ENCODE results near the gene STK36. TPM values are rescaled to one million over a fixed set of nuclear protein-coding genes. Genes with fewer than 3 reads are reported as not detected.

Gene STK36
- polyA plus RNA-seq, 3 donors: 65.8 to 113 (median 107) TPM

DNA sequence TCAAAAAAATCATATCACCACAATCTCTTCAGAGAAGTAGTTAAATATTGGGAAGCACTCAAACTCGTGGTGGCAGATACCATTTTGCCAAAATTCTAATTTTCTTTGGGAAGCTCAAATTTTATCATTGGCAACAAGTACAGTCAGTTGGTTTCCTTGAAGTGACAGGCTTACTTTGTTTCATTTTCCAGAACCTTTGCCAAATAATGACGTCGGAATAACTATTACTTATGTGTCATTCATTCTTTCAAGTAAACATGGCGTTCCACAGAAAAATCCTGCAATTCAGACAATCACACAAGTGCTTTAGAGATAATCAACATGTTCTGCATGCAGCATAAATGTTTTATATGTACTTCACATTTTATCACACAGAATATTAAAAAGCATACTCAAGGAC is 44.2 kb downstream of the STK36 start:
- DNase-seq: no peak

DNA sequence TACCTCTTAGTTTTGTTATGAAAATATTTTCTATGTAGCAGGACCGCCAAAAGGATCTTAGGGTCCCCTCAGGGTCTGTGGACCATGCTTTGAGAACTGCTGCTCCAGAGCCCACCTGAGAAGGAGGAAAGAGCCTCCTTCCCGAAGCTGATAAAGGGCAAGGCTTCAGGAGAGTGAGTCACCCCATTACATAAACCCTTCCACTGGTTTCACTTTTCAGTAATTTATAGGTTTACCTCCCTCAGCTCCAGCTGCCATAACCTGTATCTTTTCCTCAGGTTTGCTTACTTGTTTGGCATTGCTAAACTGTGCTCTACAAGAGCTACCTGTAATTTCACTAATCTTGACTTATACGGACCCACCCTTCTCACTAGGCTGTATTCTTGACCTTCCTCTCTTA is 45.4 kb downstream of the STK36 start:
- no peak for DNase-seq

DNA sequence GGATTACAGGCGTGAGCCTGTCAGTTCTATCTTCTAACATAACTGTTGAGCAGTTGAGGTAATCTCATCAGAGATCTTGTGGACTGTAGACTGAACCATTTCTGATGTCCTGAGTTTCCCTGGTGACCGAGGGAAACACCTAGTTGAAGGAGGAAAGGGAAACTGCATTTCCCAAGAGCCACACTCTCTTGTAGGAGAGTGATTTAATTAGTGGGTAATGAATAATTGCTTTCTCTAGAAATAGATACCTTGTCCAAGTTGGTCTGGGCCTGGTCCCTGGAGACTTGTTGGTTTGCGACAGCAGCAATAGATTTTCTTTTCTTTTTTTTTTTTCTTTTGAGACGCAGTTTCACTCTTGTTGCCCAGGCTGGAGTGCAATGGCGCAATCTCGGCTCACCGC is 46.2 kb downstream of the STK36 start:
- no peak for DNase-seq

DNA sequence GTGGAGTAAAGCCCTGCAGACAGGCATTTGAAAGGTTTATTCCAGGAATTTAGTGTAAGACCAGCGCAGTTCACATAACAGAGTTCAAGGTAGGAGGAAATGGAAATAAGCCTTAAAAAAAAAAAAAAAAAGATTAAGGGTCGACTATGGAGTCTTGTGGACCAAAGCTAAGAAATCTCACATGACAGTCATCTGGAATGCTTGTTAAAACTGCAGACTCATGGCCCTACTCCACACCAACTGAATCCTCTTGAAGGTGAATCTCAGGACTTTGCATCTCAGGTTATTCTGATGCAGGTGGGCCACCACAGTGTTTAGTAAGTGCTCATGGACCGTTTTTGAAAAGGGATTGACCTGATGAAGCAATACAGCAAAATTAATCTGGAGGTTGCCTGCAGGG is 47.6 kb downstream of the STK36 start:
- no peak for DNase-seq

DNA sequence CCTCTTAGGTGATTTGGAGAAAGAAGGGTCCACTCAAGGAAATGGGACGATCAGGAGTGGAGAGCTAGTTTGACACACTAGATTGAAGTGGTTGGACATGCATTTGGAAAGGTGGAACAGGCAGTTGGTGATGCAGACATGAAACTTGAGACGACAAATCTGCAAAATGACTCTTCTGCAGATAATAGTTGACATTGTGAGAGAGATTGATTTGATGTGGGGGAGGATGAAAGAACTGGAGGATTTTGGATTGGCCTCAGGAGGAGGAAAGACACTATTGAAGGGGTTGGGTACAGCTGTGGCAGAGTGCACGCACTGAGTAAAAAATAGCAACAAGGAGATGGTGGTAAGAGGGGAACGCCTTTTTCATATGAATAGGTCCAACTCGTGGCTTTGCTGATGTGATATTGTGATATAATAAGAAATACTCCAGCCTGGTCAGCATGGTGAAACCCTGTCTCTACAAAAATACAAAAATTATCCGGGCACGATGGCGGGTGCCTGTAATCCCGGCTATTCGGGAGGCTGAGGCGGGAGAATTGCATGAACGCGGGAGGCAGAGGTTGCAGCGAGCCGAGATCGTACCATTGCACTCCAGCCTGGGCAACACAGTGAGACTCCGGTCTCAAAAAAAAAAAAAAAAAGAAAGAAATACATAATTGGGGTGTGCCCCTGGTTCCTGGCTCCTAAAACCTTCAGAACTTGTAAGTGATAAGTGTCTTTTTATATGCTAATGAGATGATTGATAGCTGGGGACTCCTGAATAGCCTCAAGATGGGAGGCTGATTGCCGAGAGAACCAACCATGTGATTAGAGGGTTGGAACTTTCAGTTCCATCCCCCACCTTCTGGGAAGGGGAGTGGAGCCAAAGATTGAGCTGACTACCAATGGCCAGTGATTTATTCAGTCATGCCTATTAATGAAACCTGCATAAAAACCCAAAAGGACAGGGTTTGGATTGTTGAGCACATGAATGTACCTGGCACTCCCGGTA is 48.5 kb downstream of the STK36 start:
- no peak for DNase-seq

DNA sequence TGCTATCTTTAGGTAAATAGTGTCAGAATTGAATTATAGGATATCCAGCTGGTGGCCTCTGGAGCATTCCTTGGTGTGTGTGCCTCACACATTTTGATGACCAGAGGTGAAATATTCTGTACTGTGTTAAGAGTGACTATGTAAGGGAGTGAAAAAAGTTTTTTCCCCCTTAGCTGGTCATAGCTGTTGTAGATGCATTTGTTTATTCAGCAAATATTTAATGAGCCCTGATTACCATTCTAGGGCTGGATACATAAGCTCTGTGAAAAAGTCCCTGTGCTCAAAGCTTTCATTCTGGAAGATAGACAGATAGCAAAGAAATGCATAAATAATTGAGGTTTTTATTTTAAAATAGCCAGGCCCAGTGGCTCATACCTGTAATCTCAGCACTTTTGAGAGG is 49.6 kb downstream of the STK36 start:
- DNase-seq: no peak

DNA sequence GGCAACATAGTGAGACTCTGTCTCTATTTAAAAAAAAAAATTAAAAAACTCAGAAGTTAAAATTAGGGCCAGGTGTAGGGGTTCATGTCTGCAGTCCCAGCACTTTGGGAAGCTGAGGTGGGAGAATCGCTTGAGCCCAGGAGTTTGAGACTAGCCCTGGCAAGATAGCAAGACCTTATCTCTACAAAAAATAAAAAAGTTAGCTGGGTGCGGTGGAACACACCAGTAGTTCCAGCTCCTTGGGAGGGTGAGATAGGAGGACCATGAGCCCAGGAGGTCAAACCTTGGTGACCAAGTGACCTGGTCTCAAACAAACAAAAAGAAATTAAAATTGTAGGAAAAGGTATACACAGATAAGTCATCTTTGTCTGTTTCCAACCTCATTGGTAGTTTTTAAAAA is 50.0 kb downstream of the STK36 start:
- DNase-seq: no peak

DNA sequence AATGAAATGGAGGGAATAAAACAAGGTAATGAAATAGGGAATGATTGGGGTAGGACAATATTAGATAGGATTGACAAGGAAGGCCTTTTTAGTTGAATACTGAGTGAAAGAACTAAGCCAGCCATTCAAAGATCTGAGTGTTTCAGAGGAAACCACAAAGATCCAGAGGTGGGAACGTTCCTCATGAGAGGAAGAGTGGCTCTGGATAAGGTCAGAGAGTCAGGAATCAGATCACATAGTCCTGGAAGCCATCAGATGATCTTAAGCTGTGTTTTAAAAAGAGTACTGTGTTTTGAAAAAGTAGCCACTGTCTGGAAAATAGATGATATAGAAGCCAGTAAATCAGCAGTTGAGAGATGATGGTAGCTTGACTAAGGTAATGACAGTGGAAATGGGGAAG is 50.5 kb downstream of the STK36 start:
- no peak for DNase-seq

DNA sequence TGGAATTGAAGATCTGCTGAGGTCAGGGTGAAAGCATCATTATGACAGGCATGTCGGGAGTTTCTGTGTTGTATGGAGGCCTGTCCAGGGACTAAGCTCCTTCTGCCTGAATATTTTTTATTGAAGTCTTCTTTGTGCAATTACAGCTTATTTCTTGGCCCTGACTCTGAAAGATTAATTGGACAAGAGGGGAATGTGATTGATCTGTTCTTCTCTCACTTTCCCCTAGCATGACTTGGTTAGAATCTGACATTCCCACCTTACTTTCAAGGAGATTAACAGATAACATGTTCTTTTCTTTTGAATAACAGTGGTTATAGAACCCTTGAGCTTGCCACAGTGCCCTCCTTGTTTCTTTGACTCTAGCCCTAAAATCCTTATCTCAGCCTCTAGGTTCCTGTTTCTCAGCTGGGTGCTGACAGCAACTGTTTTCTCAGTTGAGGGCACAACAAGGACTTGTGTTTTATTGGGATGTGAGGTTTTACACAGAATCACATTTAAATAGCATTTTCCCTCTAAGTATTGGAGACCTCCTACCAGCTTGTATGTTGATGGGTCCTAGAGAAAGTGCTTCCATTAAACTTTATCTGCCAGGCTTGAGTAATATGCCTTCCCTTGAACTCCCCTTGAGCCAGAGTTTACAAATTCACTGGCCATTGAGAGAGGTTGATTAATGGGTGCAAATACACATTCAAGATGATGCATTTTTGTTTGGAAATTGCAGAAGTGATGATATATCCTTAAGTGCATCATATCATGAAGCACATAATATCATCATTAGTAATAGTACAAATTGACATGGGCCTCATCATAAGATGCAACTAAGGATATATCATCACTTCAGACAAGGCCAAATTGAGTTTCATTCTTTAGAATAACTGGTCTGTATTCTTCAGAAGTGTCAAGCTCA is 51.2 kb downstream of the STK36 start:
- no peak for DNase-seq

DNA sequence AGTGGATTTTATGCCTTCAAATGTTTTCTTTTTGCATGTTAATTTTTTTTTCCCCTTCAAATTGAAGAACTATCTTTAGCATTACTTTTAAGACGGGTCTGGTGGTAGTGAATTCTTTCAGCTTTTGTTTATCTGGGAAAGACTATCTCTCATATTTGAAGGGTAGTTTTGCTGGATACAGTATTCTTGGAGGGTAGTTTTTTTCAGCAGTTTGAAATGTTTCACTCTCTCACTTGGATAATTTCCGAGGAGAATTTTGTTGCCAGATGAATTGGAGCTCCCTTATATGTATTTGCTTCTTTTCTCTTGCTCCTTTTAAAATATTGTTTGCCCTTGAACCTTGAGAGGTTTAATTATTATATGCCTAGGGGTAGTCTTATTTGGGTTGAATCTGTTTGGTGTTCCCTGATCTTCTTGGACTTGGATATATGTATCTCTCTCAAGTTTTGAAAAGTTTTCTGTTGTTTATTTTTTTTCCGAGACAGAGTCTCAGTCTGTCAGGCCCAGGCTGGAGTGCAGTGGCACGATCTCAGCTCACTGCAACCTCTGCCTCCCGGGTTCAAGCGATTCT is 54.2 kb downstream of the STK36 start:
- no peak for DNase-seq

DNA sequence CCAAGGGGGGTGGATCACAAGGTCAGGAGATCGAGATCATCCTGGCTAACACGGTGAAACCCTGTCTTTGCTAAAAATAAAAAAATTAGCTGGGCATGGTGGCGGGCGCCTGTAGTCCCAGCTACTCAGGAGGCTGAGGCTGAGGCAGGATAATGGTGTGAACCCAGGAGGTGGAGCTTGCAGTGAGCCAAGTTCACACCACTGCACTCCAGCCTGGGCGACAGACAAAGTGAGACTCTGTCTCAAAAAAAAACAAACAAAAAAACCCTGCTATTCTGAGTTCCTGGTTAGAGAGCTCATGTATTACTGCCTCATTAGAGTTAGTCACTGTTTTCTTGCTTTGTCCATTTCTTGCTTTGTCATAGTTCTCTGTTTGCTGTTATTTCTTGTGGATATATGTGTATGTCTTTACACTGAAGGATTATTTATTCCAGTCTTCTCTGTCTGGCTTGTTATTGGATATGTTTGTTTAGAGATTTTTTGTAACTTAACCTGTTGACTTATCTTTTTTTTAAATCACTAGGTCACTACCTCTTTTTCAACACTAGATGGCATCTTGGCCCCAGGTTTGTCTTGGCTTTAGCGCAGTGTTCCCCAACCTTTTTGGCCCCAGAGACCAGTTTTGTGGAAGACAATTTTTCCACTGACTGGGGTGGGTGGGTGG is 55.7 kb downstream of the STK36 start:
- no peak for DNase-seq

DNA sequence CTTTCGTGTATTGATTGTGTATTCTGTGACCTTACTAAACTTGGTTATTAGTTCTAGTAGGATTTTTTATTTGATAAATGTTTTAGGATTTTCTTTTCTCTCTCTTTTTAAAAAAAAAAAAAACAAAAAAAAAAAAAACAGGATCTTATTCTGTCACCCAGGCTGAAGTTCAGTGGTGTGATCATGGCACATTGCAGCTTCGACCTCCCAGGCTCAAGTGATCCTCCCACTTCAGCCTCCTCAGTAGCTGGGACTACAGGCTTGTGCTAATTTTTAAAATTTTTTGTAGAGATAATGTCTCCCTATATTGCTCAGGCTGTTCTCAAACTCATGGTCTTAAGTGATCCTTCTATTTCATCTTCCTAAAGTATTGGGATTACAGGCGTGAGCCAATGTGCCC is 57.8 kb downstream of the STK36 start:
- DNase-seq: no peak

DNA sequence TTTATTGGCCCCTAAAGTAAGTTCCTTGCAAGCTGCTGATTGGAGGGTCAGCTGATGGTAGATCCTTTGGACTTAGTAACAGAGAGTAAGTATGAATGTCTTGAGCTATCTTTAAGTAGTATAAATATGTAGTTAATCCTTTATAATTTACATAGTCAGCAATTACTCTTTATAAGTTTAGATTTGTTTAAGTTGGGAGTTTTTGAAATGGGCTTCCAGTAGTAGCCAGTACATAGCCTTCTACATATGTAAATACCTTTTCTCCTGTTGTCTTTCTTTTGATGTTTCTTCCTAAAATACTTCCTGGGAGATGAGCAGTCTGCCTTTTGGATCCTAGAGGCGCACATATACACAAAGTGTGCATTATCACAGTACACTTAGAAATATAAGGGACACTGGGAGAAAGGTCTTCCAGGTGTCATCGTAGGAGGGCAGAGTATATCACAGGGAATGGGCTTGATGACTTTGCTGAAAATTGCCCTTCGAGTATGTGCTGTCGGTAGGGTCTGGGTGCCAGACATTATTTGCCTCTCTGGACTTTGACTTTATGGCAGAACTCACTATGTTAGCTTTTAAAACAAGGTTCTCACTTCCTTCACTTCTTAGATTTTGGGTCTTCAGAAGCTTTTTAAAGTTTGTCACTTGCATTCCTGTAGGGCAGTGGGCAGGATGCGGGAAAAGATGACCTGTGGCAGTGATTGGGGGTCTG is 60.3 kb downstream of the STK36 start:
- no peak for DNase-seq

DNA sequence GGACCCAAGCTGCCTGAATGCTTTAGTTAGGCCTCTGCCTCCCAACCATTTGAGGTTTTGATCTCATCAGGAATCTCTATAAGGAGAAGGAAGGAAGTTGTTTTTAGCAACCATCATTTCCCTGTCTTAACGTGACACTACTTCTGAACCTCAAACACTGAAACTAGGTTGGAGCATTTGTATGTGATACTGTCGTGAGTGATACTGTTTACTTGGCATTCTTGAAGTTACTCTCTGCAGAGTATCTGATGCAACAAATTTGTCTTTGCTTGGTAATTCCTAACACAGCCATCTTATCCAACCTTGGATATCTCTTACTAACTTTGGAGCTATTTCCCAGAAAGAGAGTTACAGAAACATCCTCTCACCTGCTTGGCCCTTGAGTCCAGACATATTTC is 60.9 kb downstream of the STK36 start:
- no peak for DNase-seq

DNA sequence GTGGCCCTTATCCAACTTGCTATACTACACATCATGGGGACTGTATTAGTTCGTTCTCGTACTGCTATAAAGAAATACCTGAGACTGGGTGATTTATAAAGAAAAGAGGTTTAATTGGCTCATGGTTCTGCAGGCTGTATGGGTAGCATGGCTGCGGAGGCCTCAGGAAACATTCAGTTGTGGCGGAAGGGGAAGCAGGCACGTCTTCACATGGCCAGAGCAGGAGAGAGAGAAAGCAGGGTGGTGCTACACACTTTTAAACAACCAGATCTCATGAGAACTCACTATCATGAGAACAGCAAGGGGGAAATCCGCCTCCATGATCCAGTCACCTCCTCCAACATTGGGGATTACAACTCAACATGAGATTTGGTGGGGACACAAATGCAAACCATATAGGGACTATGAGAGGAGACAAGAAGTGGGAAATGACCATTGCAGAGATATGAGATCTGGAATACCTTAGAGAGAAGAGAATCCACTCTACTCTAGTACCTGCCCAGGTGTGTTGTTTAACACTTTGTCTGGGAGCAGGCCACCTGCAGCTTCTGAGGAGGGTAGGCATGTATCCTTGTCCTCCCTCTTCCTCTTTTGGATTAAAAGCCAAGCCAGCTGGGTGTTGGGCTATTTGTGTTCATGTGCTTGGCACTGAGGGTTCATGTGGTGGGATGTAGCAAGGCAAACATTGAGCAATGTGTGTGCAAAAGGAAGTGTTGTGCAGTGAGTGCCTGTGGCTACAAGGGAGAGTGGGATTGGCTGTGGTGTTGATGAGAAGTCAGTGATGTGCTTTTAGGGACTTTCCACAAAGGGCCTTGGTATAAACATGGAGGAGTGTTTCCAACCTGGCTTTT is 61.5 kb downstream of the STK36 start:
- no peak for DNase-seq

DNA sequence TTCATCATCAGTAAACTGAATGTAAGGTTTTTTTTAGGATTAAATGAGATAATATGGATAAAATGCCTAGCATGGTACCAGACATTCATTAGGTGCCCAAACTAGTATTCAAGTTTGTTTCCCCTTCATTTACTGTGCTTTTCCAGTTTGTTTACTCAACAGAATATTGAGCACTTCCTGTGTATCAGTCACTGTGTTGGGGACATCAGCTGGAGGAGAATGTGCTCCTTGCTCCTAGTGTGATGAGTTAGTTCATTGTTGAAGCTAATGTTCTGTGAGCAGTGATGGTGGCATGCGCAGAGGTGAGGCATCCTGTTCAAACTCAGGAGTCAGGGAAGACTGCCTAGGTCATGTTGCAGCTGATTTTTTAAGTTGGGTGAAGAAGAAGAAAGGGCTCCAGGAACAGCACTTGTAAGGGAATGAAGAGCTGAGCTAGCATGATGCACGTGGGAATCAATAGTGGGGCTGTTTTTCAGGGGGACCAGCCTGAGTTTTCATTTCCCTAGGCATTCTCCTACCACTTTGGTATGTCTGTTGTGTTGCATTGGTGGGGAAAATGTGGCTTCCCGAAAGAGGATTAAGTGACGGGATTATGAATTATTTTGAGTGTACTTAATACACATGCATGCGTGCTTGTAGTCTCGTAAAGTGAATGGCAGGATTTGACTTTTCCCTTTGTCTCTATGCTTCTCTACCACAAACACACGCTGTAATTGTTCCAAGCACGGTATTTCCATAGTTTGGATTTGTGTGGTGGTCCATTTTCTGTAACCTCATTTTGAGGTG is 62.5 kb downstream of the STK36 start:
- DNase-seq: no peak

DNA sequence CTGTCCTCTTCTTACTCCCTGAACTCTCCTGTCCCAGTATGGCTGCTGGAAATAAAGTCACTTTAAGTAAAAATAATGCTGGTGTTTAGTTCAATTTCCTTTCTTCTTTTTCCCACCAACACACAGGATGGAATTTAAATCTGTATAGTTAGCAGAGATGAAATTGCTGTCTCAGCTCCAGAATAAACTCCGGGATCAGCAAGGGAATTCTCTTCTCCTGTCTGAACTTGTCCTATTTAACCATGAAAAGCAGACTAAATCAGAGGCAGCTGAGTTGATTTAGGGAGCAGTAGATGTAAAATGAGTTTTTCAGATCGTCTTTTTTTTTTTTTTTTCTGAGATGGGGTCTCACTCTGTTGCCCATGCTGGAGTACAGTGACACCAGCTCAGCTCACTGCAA is 64.6 kb downstream of the STK36 start:
- DNase-seq: no peak

DNA sequence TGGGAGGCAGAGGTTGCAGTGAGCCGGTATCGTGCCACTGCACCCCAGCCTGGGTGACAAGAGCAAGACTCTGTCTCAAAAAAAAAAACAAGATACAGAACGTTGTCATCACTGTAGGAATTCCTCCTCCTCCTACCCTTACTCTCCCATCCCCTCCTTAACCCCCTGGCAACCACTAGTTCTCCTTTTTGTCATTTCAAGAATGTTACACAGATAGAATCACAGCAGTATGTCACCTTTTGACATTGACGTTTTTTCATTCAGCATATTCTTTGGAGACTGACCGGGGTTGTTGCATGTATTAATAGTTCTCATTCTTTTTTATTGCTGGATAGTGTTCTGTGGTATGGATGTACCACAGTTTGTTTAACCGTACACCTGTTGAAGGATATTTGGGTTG is 71.2 kb downstream of the STK36 start:
- no peak for DNase-seq

DNA sequence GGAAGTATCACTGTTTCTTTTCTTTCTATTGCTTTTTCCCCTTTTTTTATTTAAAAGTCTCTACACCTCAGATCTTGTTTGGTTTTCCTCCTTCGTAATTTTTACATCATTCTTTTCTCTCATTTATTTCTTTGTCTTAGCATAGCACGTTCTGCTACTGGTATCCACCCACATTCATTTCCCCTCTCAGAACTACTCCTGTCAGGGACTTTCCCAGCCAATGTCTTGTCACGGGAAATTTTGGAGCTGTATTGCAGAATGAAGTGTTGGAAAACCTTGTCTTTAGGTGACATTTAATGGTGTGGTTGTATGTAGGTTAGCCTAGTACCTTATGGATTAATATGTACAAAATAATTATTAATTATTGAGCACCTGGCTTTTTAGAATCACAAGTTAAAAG is 72.7 kb downstream of the STK36 start:
- DNase-seq: no peak

All from renal pelvis (tissue), 4 donors.